HCT116 (cell line): ENCODE data around the gene PCDHGC4. TPM values are rescaled to one million over a fixed set of nuclear protein-coding genes. Genes with fewer than 3 reads are reported as not detected.

Experiments used
- ATAC-seq: fragments of 200-7000 bp; cut with Tn5 transposase; 2 replicates; pipeline ENCODE4 v1.9.1; 2020; ENCODE audit warnings: mild to moderate bottlenecking, moderate library complexity
- BruUV-seq: library from RNA; stranded (reverse); fragments of 400-500 nt; replicated peaks from 2 replicates; lab custom pipeline; 2021; lab: Mats Ljungman, UMichigan
- CTCF ChIA-PET: fragments of 300-600 bp; sonication (Branson Sonifier 250); formaldehyde crosslinking; loops from one replicate; lab custom pipeline; 2021; ENCODE audit warnings: antibody characterized with exemption; lab: Charles Lee
- POLR2A ChIA-PET: fragments of 300-600, 350-600 bp; sonication (Branson Sonifier 250); formaldehyde crosslinking; loops from one replicate; lab custom pipeline; 2021; ENCODE audit warnings: antibody characterized with exemption; lab: Charles Lee
- RAD21 ChIA-PET, 2 experiments: fragments of 300-600 bp; sonication (Branson Sonifier 250); formaldehyde crosslinking; loops; one replicate each; lab custom pipeline; 2023; ENCODE audit warnings: low total read pairs in 2 of 2; ENCODE audit not compliant: uncharacterized antibody in 2 of 2, unreplicated experiment in 2 of 2, low non-redundant PET in 1 of 2; lab: Charles Lee
- DNase-seq: peaks from one replicate; pipeline ENCODE4 v3.0.0-alpha.2; 2010; ENCODE audit warnings: low read depth, low spot score
- H2AFZ ChIP-seq: fragments of 200-600 bp; shearing (Covaris generic), sonication (generic); 2 replicates; pipeline ENCODE4 v1.6.1; 2017; ENCODE audit warnings: low read depth, mixed run types, mixed read lengths, antibody characterized with exemption, low read length; ENCODE audit not compliant: poor library complexity, severe bottlenecking
- H3K27ac ChIP-seq: 2 replicates; pipeline ENCODE4 v1.5.1; 2012; ENCODE audit warnings: low read depth, low read length
- H3K27me3 ChIP-seq: fragments of 200-600 bp; sonication (generic); 2 replicates; pipeline ENCODE4 v1.6.1; 2016; ENCODE audit warnings: mixed run types, low read length, mixed read lengths; ENCODE audit not compliant: insufficient read depth
- H3K36me3 ChIP-seq, 2 experiments: fragments of 200-500 bp in 1 of 2; fragments of 200-600 bp in 1 of 2; sonication (Bioruptor generic) in 1 of 2; sonication (generic) in 1 of 2; 2 replicates each; pipeline versions ENCODE4 v1.5.1 to v1.6.1; 2014 to 2016; ENCODE audit warnings: low read length in 2 of 2, inconsistent platforms in 1 of 2, mixed read lengths in 1 of 2, mixed run types in 1 of 2; ENCODE audit not compliant: insufficient read depth in 2 of 2, control insufficient read depth in 1 of 2
- H3K4me1 ChIP-seq, 2 experiments: fragments of 200-600 bp in 1 of 2; sonication (generic) in 1 of 2; 2 replicates each; pipeline versions ENCODE4 v1.5.1 to v1.6.1; 2012 to 2017; ENCODE audit warnings: low read length in 2 of 2, inconsistent platforms in 1 of 2, mild to moderate bottlenecking in 1 of 2, mixed read lengths in 1 of 2, mixed run types in 1 of 2, moderate library complexity in 1 of 2; ENCODE audit not compliant: insufficient read depth in 2 of 2, control insufficient read depth in 1 of 2
- H3K4me2 ChIP-seq: fragments of 200-600 bp; sonication (generic); 2 replicates; pipeline ENCODE4 v1.6.1; 2017; ENCODE audit warnings: mixed run types, low read length, mixed read lengths
- H3K4me3 ChIP-seq, 2 experiments: fragments of 200-600 bp in 1 of 2; sonication (generic) in 1 of 2; replicated peaks in 1 of 2; 2 replicates each; pipeline ENCODE4 v1.5.1; 2011 to 2016; ENCODE audit warnings: low read length in 2 of 2, control low read depth in 1 of 2, low read depth in 1 of 2, mild to moderate bottlenecking in 1 of 2, mixed read lengths in 1 of 2, mixed run types in 1 of 2
- H3K79me2 ChIP-seq: fragments of 200-600 bp; sonication (generic); 2 replicates; pipeline ENCODE4 v1.6.1; 2017; ENCODE audit warnings: mild to moderate bottlenecking, mixed run types, low read length, moderate library complexity, mixed read lengths; ENCODE audit not compliant: insufficient read depth
- H3K9ac ChIP-seq: fragments of 200-600 bp; sonication (generic); 2 replicates; pipeline ENCODE4 v1.6.1; 2016; ENCODE audit warnings: low read length, mixed read lengths
- H3K9me2 ChIP-seq: fragments of 200-600 bp; sonication (generic), shearing (Covaris generic); 2 replicates; pipeline ENCODE4 v1.6.1; 2017; ENCODE audit warnings: mixed run types, mild to moderate bottlenecking, moderate library complexity; ENCODE audit not compliant: insufficient read depth
- H3K9me3 ChIP-seq, 2 experiments: fragments of 200-500 bp in 1 of 2; fragments of 200-600 bp in 1 of 2; sonication (Bioruptor generic) in 1 of 2; sonication (generic) in 1 of 2; 2 replicates each; pipeline ENCODE4 v1.6.1; 2014 to 2017; ENCODE audit warnings: low read length in 2 of 2, mixed read lengths in 2 of 2, inconsistent platforms in 1 of 2, low read depth in 1 of 2, mild to moderate bottlenecking in 1 of 2, mixed run types in 1 of 2, moderate library complexity in 1 of 2; ENCODE audit not compliant: control insufficient read depth in 1 of 2, insufficient read depth in 1 of 2
- H4K20me1 ChIP-seq: fragments of 200-600 bp; sonication (generic), shearing (Covaris generic); 2 replicates; pipeline ENCODE4 v1.6.1; 2017; ENCODE audit warnings: mixed run types, mild to moderate bottlenecking, moderate library complexity; ENCODE audit not compliant: insufficient read depth
- CEBPB ChIP-seq: IDR thresholded peaks from 2 replicates; pipeline ENCODE4 v1.6.1; 2012; ENCODE audit warnings: low read depth
- EGR1 ChIP-seq: IDR thresholded peaks from 2 replicates; pipeline ENCODE4 v1.6.1; 2012; ENCODE audit warnings: low read depth
- EZH2phosphoT487 ChIP-seq: fragments of 200-600 bp; IDR thresholded peaks from 2 replicates; pipeline ENCODE4 v1.6.1; 2018; ENCODE audit warnings: antibody characterized with exemption, borderline replicate concordance
- FOSL1 ChIP-seq: IDR thresholded peaks from 2 replicates; pipeline ENCODE4 v1.6.1; 2012; ENCODE audit warnings: low read depth
- JUND ChIP-seq: IDR thresholded peaks from 2 replicates; pipeline ENCODE4 v1.6.1; 2012
- POLR2A ChIP-seq: IDR thresholded peaks from 2 replicates; pipeline ENCODE4 v1.7.0; 2011; ENCODE audit warnings: borderline replicate concordance; ENCODE audit not compliant: insufficient read depth, insufficient read length; ENCODE audit errors: extremely low read depth
- RAD21 ChIP-seq: IDR thresholded peaks from 2 replicates; pipeline ENCODE4 v1.6.1; 2012; ENCODE audit warnings: low read depth, mild to moderate bottlenecking
- SRF ChIP-seq: IDR thresholded peaks from 2 replicates; pipeline ENCODE4 v1.6.1; 2012; ENCODE audit warnings: low read depth
- TCF7L2 ChIP-seq: IDR thresholded peaks from 2 replicates; pipeline ENCODE4 v1.7.0; 2011; ENCODE audit warnings: borderline replicate concordance, inconsistent platforms; ENCODE audit not compliant: insufficient read depth, insufficient read length; ENCODE audit errors: extremely low read depth
- YY1 ChIP-seq: IDR thresholded peaks from 2 replicates; pipeline ENCODE4 v1.6.1; 2011; ENCODE audit warnings: low read length, low read depth, moderate library complexity, mild to moderate bottlenecking; ENCODE audit not compliant: insufficient replicate concordance; ENCODE audit errors: extremely low read depth
- ZFX ChIP-seq: fragments of 450-650 bp; IDR thresholded peaks from 2 replicates; pipeline ENCODE4 v1.6.1; 2017
- ZNF274 ChIP-seq: fragments of 200-500 bp; sonication (Bioruptor generic); IDR thresholded peaks from 2 replicates; pipeline ENCODE4 v1.6.1; 2014; ENCODE audit warnings: mild to moderate bottlenecking, low read depth, low read length, inconsistent platforms
- intact Hi-C: fragments of 100-400 bp; cut with micrococcal nuclease; formaldehyde crosslinking; loops from 2 replicates; pipeline ENCODE4 v1.10.0; 2022
- total RNA-seq: library from RNA; stranded (reverse); gene quantifications from one replicate; pipeline ENCODE4 v1.2.1, GENCODE V29; 2021; ENCODE audit not compliant: unreplicated experiment
- TF ChIP-seq, protein P1 (sequence below): IDR thresholded peaks from 2 replicates; pipeline ENCODE4 v1.6.1; 2012
- TF ChIP-seq, protein P2 (sequence below): IDR thresholded peaks from 2 replicates; pipeline ENCODE4 v1.6.1; 2012; ENCODE audit warnings: low read depth
- TF ChIP-seq, protein P3 (sequence below), 3 experiments: fragments of 200-600 bp in 1 of 3; sonication (generic) in 1 of 3; IDR thresholded peaks in 2 of 3; conservative IDR thresholded peaks in 1 of 3; 2 replicates each; pipeline ENCODE4 v1.5.1; 2012 to 2017; ENCODE audit warnings: low read depth in 2 of 3, low read length in 2 of 3, antibody characterized with exemption in 1 of 3, borderline replicate concordance in 1 of 3, control low read depth in 1 of 3, mild to moderate bottlenecking in 1 of 3, mixed read lengths in 1 of 3, mixed run types in 1 of 3, moderate library complexity in 1 of 3; ENCODE audit not compliant: insufficient read depth in 1 of 3
- TF ChIP-seq, protein P4 (sequence below): IDR thresholded peaks from 2 replicates; pipeline ENCODE4 v1.6.1; 2012

PCDHGC4 gene
- total RNA-seq, 1 experiment from 2014 or later, result 0.05 TPM

DNA sequence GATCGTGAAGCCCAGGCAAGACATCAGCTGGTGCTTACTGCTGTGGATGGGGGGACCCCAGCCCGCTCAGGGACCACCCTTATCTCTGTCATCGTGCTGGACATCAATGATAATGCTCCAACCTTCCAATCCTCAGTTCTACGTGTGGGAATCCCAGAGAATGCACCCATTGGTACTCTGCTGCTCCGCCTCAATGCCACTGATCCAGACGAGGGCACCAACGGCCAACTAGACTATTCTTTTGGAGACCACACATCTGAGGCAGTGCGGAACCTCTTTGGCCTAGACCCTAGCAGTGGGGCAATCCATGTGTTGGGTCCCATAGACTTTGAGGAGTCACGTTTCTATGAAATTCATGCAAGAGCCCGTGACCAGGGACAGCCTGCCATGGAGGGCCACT is 5.0 kb downstream of the PCDHGC4 start:
- Histone ChIP-seq H3K27me3 (no peaks in the 10 kb centered on the region), H3K9me2 (no peaks in the 10 kb centered on the region), H2AFZ (no peak overlapping the region), H3K9ac (no peak overlapping the region), H4K20me1 (no peaks in the 10 kb centered on the region), H3K27ac (no peak overlapping the region), H3K4me3 (no peak overlapping the region), H3K36me3 (no peaks in the 10 kb centered on the region), H3K79me2 (no peaks in the 10 kb centered on the region), H3K9me3 (no peaks in the 10 kb centered on the region), H3K4me1 (no peaks in the 10 kb centered on the region), H3K4me2 (no peak overlapping the region)
- POLR2A ChIA-PET, result interaction anchor here (1.3 kb wide), 1 partner anchor 15 kb away, joined by 3 read pairs; the partner anchor contains the start of gene PCDHGC3
- no TSS peak for BruUV-seq
- DNase-seq (no peak), ATAC-seq (no peak)
- CTCF ChIA-PET, result interaction anchor here (1.0 kb wide), 1 partner anchor 9 kb away, joined by 3 read pairs; no protein-coding TSS in a partner anchor
- TF ChIP-seq ZNF274 (no peak), TCF7L2 (no peak), FOSL1 (no peak), EGR1 (no peak), EZH2phosphoT487 (no peak), YY1 (no peak), JUND (no peak)
- RAD21 ChIA-PET, result no interaction called here
- intact Hi-C loops, result no loop called here

DNA sequence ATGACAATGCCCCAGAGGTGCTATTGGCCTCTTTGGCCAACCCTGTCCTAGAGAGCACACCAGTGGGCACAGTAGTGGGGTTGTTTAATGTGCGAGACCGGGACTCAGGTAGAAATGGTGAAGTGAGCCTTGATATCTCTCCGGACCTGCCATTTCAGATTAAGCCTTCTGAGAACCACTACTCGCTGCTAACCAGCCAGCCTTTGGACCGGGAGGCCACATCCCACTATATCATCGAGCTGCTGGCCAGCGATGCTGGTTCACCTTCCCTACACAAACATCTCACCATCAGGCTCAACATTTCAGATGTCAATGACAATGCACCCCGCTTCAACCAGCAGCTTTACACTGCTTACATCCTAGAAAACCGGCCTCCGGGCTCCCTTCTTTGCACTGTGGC is 5.4 kb downstream of the PCDHGC4 start:
- no peak for DNase-seq
- Histone ChIP-seq H4K20me1 (no peaks in the 10 kb centered on the region), H3K4me1 (no peaks in the 10 kb centered on the region), H3K36me3 (no peaks in the 10 kb centered on the region), H3K4me2 (no peak overlapping the region), H3K79me2 (no peaks in the 10 kb centered on the region), H2AFZ (no peak overlapping the region), H3K9ac (no peak overlapping the region), H3K9me3 (no peaks in the 10 kb centered on the region), H3K27ac (no peak overlapping the region), H3K27me3 (no peaks in the 10 kb centered on the region), H3K4me3 (no peak overlapping the region), H3K9me2 (no peaks in the 10 kb centered on the region)
- ChIA-PET POLR2A (no interaction called here), RAD21 (no interaction called here), CTCF (no interaction called here)
- ATAC-seq, result no peak
- intact Hi-C loops, result no loop called here
- no TSS peak for BruUV-seq
- no peak for TF ChIP-seq CEBPB
- no peak for TF ChIP-seq ZFX
- TF ChIP-seq, protein P1, sequence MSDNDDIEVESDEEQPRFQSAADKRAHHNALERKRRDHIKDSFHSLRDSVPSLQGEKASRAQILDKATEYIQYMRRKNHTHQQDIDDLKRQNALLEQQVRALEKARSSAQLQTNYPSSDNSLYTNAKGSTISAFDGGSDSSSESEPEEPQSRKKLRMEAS, result no peak
- no peak for TF ChIP-seq POLR2A
- no peak for TF ChIP-seq FOSL1
- TF ChIP-seq, protein P2, sequence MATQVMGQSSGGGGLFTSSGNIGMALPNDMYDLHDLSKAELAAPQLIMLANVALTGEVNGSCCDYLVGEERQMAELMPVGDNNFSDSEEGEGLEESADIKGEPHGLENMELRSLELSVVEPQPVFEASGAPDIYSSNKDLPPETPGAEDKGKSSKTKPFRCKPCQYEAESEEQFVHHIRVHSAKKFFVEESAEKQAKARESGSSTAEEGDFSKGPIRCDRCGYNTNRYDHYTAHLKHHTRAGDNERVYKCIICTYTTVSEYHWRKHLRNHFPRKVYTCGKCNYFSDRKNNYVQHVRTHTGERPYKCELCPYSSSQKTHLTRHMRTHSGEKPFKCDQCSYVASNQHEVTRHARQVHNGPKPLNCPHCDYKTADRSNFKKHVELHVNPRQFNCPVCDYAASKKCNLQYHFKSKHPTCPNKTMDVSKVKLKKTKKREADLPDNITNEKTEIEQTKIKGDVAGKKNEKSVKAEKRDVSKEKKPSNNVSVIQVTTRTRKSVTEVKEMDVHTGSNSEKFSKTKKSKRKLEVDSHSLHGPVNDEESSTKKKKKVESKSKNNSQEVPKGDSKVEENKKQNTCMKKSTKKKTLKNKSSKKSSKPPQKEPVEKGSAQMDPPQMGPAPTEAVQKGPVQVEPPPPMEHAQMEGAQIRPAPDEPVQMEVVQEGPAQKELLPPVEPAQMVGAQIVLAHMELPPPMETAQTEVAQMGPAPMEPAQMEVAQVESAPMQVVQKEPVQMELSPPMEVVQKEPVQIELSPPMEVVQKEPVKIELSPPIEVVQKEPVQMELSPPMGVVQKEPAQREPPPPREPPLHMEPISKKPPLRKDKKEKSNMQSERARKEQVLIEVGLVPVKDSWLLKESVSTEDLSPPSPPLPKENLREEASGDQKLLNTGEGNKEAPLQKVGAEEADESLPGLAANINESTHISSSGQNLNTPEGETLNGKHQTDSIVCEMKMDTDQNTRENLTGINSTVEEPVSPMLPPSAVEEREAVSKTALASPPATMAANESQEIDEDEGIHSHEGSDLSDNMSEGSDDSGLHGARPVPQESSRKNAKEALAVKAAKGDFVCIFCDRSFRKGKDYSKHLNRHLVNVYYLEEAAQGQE, result no peak
- no peak for TF ChIP-seq TCF7L2
- TF ChIP-seq, protein P3, sequence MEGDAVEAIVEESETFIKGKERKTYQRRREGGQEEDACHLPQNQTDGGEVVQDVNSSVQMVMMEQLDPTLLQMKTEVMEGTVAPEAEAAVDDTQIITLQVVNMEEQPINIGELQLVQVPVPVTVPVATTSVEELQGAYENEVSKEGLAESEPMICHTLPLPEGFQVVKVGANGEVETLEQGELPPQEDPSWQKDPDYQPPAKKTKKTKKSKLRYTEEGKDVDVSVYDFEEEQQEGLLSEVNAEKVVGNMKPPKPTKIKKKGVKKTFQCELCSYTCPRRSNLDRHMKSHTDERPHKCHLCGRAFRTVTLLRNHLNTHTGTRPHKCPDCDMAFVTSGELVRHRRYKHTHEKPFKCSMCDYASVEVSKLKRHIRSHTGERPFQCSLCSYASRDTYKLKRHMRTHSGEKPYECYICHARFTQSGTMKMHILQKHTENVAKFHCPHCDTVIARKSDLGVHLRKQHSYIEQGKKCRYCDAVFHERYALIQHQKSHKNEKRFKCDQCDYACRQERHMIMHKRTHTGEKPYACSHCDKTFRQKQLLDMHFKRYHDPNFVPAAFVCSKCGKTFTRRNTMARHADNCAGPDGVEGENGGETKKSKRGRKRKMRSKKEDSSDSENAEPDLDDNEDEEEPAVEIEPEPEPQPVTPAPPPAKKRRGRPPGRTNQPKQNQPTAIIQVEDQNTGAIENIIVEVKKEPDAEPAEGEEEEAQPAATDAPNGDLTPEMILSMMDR (IDR thresholded peaks at IDR 0.05 in 2 of 3, conservative IDR thresholded peaks at IDR 0.05 in 1 of 3; ENCODE audit: borderline replicate concordance in 1 of 3, insufficient read depth in 1 of 3, low read depth in 2 of 3, low read length in 2 of 3), result no peak
- no peak for TF ChIP-seq SRF
- no peak for TF ChIP-seq EGR1
- TF ChIP-seq RAD21, result no peak
- TF ChIP-seq, protein P4, sequence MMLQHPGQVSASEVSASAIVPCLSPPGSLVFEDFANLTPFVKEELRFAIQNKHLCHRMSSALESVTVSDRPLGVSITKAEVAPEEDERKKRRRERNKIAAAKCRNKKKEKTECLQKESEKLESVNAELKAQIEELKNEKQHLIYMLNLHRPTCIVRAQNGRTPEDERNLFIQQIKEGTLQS, result no peak
- no peak for TF ChIP-seq EZH2phosphoT487
